HEK293T (cell line): ENCODE data around the gene RBFOX1.

Source experiments
- CTCF ChIA-PET: fragments of 350-600 bp; formaldehyde crosslinking; extraction: SDS; loops from one replicate; lab custom pipeline; 2021; ENCODE audit warnings: antibody characterized with exemption, inconsistent platforms; lab: Yijun Ruan, JAX
- POLR2A ChIA-PET: fragments of 350-600 bp; formaldehyde crosslinking; extraction: SDS; loops from one replicate; lab custom pipeline; 2020; ENCODE audit warnings: antibody characterized with exemption, inconsistent platforms; lab: Yijun Ruan, JAX
- DNase-seq: peaks from one replicate; pipeline ENCODE4 v3.0.0; 2012; ENCODE audit warnings: mixed read lengths; ENCODE audit errors: extremely low spot score
- ARNT ChIP-seq: fragments of 450-650 bp; IDR thresholded peaks from 2 replicates; pipeline ENCODE4 v1.6.1; 2017; ENCODE audit warnings: mild to moderate bottlenecking
- BHLHE40 ChIP-seq: fragments of 450-650 bp; IDR thresholded peaks from 2 replicates; pipeline ENCODE4 v1.6.1; 2016; ENCODE audit warnings: mild to moderate bottlenecking, moderate library complexity, borderline replicate concordance
- CTBP1 ChIP-seq: fragments of 450-650 bp; IDR thresholded peaks from 2 replicates; pipeline ENCODE4 v1.6.1; 2016; ENCODE audit warnings: borderline replicate concordance
- ELF4 ChIP-seq: fragments of 450-650 bp; IDR thresholded peaks from 2 replicates; pipeline ENCODE4 v1.6.1; 2017; ENCODE audit warnings: antibody characterized with exemption
- FOXA1 ChIP-seq: fragments of 450-650 bp; IDR thresholded peaks from 2 replicates; pipeline ENCODE4 v1.6.1; 2016; ENCODE audit warnings: mild to moderate bottlenecking
- FOXK2 ChIP-seq: fragments of 450-650 bp; IDR thresholded peaks from 2 replicates; pipeline ENCODE4 v1.6.1; 2016; ENCODE audit warnings: mild to moderate bottlenecking
- FOXM1 ChIP-seq: fragments of 450-650 bp; IDR thresholded peaks from 2 replicates; pipeline ENCODE4 v1.6.1; 2017; ENCODE audit warnings: mild to moderate bottlenecking, borderline replicate concordance
- HDGF ChIP-seq: fragments of 450-650 bp; IDR thresholded peaks from 2 replicates; pipeline ENCODE4 v1.6.1; 2017; ENCODE audit warnings: antibody characterized with exemption, borderline replicate concordance
- L3MBTL2 ChIP-seq: fragments of 450-650 bp; conservative IDR thresholded peaks from 2 replicates; pipeline ENCODE4 v1.6.1; 2016; ENCODE audit warnings: mild to moderate bottlenecking
- LEF1 ChIP-seq: fragments of 450-650 bp; IDR thresholded peaks from 2 replicates; pipeline ENCODE4 v1.6.1; 2017; ENCODE audit warnings: mild to moderate bottlenecking, borderline replicate concordance
- NFRKB ChIP-seq: fragments of 450-650 bp; IDR thresholded peaks from 2 replicates; pipeline ENCODE4 v1.6.1; 2016; ENCODE audit warnings: mild to moderate bottlenecking, moderate library complexity
- SP1 ChIP-seq: fragments of 450-650 bp; IDR thresholded peaks from 2 replicates; pipeline ENCODE4 v1.6.1; 2017
- SUZ12 ChIP-seq: fragments of 450-650 bp; IDR thresholded peaks from 2 replicates; pipeline ENCODE4 v1.6.1; 2016; ENCODE audit warnings: mild to moderate bottlenecking
- TARDBP ChIP-seq: fragments of 450-650 bp; IDR thresholded peaks from 2 replicates; pipeline ENCODE4 v1.6.1; 2016
- ZNF384 ChIP-seq: fragments of 450-650 bp; IDR thresholded peaks from 2 replicates; pipeline ENCODE4 v1.6.1; 2016
- TF ChIP-seq, protein P1 (sequence below): fragments of 450-650 bp; IDR thresholded peaks from 2 replicates; pipeline ENCODE4 v1.6.1; 2016

The RBFOX1 gene

GRCh38 chr16:7638306-7638705 lies 305.7 kb downstream of the RBFOX1 start:
- CTCF ChIA-PET = no interaction called here
- POLR2A ChIA-PET = no interaction called here
- DNase-seq = no peak
- TF ChIP-seq ELF4 (no peak), CTBP1 (no peak), SP1 (no peak), SUZ12 (no peak), BHLHE40 (no peak), ZNF384 (no peak), ARNT (no peak), FOXM1 (no peak), HDGF (no peak), L3MBTL2 (no peak), NFRKB (no peak), LEF1 (no peak), FOXA1 (no peak), FOXK2 (no peak)
- TF ChIP-seq, protein P1, sequence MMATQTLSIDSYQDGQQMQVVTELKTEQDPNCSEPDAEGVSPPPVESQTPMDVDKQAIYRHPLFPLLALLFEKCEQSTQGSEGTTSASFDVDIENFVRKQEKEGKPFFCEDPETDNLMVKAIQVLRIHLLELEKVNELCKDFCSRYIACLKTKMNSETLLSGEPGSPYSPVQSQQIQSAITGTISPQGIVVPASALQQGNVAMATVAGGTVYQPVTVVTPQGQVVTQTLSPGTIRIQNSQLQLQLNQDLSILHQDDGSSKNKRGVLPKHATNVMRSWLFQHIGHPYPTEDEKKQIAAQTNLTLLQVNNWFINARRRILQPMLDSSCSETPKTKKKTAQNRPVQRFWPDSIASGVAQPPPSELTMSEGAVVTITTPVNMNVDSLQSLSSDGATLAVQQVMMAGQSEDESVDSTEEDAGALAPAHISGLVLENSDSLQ = no peak

DNA sequence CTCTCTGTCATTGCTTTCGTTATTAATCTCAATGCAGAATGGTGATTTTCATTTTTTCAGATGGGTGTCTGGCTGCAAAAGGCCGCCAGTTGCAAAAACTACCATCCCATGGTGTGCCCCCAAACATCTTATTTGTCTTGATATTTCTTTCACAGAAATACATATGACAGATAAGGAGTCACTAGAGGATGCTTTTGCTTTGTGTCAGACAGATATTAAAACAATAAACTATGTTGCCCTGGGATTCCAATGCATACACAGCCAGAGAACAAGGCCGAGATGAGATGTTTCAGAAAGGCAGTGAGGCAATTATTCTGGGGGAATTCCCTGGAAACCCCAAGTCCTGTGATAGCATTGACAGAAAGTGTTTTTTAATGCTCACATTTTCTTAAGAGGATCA lies 307.7 kb downstream of the RBFOX1 start:
- ChIA-PET POLR2A (no interaction called here), CTCF (no interaction called here)
- TF ChIP-seq, protein P1 = no peak
- TF ChIP-seq SUZ12 (no peak), HDGF (no peak), FOXK2 (no peak), LEF1 (no peak), FOXM1 (no peak)
- no peak for DNase-seq

DNA sequence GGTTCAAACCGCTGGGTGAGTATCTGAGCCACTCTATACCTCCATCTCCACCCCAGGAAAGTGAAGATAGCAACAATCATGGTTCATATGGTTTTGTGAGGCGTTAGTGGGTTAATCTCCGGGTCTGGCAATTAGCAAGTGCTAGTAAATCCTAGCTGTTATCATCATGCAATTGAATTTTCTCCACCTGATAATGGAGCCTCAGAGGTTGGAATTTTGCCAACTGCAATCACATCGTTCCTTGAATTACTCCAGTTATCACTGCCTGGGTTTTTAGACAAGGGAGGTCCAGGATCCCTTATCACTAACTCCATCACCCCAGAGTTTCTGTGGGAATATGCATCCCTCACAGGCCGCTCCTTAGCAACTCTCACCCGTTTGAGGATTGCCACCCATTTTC lies 311.5 kb downstream of the RBFOX1 start:
- DNase-seq = no peak
- POLR2A ChIA-PET = no interaction called here
- TF ChIP-seq CTBP1 = no peak
- no peak for TF ChIP-seq ZNF384
- no peak for TF ChIP-seq TARDBP
- CTCF ChIA-PET = no interaction called here

DNA sequence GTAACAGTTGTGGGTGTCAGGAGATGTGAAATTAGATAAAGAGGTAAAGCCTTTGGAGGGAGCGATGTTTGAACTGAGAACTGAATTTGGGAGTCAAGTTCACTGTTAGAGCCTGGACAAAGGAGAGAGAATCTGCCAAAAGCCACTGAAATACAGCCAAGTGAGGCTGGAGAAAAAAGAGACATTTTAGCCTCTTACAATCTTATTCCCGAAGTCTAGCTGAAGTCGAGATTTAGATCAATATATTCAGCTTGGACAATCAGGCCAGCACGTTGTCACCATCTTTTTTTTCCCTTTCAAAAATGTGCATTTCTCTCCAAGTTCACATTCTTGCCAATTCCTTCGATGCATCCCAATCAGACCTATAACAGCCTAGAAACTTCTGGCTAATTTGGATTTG lies 312.2 kb downstream of the RBFOX1 start:
- DNase-seq = no peak
- TF ChIP-seq, protein P1 = no peak
- TF ChIP-seq ARNT (no peak), FOXK2 (no peak), SP1 (no peak), ZNF384 (no peak), TARDBP (no peak), SUZ12 (no peak), FOXA1 (no peak), L3MBTL2 (no peak), BHLHE40 (no peak), NFRKB (no peak), HDGF (no peak), LEF1 (no peak), CTBP1 (no peak), ELF4 (no peak), FOXM1 (no peak)
- CTCF ChIA-PET = no interaction called here
- POLR2A ChIA-PET = no interaction called here

- no peak for DNase-seq
- ChIA-PET CTCF (no interaction called here), POLR2A (no interaction called here)
- TF ChIP-seq L3MBTL2 (no peak), BHLHE40 (no peak), NFRKB (no peak), ZNF384 (no peak), ELF4 (no peak), FOXK2 (no peak), SUZ12 (no peak), FOXM1 (no peak), HDGF (no peak), CTBP1 (no peak), TARDBP (no peak), LEF1 (no peak), SP1 (no peak), ARNT (no peak)
- TF ChIP-seq, protein P1 = no peak
These were observed 314.3 kb downstream of the RBFOX1 start for GRCh38 chr16:7646821-7647500.

GRCh38 chr16:7650431-7650830 lies 317.8 kb downstream of the RBFOX1 start:
- no peak for DNase-seq
- ChIA-PET POLR2A (no interaction called here), CTCF (no interaction called here)
- TF ChIP-seq HDGF (no peak), BHLHE40 (no peak), ARNT (no peak), SP1 (no peak), NFRKB (no peak), CTBP1 (no peak), ELF4 (no peak), LEF1 (no peak), L3MBTL2 (no peak), ZNF384 (no peak), FOXA1 (no peak), FOXK2 (no peak), TARDBP (no peak), FOXM1 (no peak), SUZ12 (no peak)
- TF ChIP-seq, protein P1 = no peak
